ENCODE results near the gene MYORG. TPM values are rescaled to one million over a fixed set of nuclear protein-coding genes. Genes with fewer than 3 reads are reported as not detected.

Gene MYORG
- total RNA-seq, 1 donor = 1.3 TPM

GRCh38 chr9:34385561-34386230 is 9.0 kb upstream of the MYORG start:
- DNase-seq (ENCODE audit: low read depth in 2 of 3, low spot score in 2 of 3) = no peak

- DNase-seq (ENCODE audit: low read depth in 2 of 3, low spot score in 2 of 3) = no peak
These were observed 7.9 kb upstream of the MYORG start for GRCh38 chr9:34384368-34385165.

- DNase-seq (ENCODE audit: low read depth in 2 of 3, low spot score in 2 of 3) = no peak
These were observed 7.2 kb upstream of the MYORG start for GRCh38 chr9:34383904-34384303.

GRCh38 chr9:34382879-34383278 is 6.2 kb upstream of the MYORG start:
- DNase-seq (ENCODE audit: low read depth in 2 of 3, low spot score in 2 of 3) = no peak

- DNase-seq (ENCODE audit: low read depth in 2 of 3, low spot score in 2 of 3) = no peak
These were observed 5.4 kb upstream of the MYORG start for GRCh38 chr9:34382054-34382453.

- DNase-seq (ENCODE audit: low read depth in 2 of 3, low spot score in 2 of 3) = peak in 1 of 3 donors; percentile 65
These were observed 4.6 kb upstream of the MYORG start for GRCh38 chr9:34381323-34381722.

GRCh38 chr9:34380511-34381315 is 4.0 kb upstream of the MYORG start:
- DNase-seq (ENCODE audit: low read depth in 2 of 3, low spot score in 2 of 3) = peak; percentile 63 to 75 (median 73)

GRCh38 chr9:34380034-34380510 is 3.4 kb upstream of the MYORG start:
- peak in 1 of 3 donors; percentile 18 for DNase-seq (ENCODE audit: low read depth in 2 of 3, low spot score in 2 of 3)

GRCh38 chr9:34379334-34380033 is 2.8 kb upstream of the MYORG start:
- DNase-seq (ENCODE audit: low read depth in 2 of 3, low spot score in 2 of 3) = peak; percentile 81 to 91 (median 82)

GRCh38 chr9:34378376-34379060 is 1.8 kb upstream of the MYORG start:
- no peak for DNase-seq (ENCODE audit: low read depth in 2 of 3, low spot score in 2 of 3)

GRCh38 chr9:34377404-34377746 is 677 bp upstream of the MYORG start:
- peak in 1 of 3 donors; percentile 42 for DNase-seq (ENCODE audit: low read depth in 2 of 3, low spot score in 2 of 3)

GRCh38 chr9:34375901-34376595 is 650 bp downstream of the MYORG start:
- DNase-seq (ENCODE audit: low read depth in 2 of 3, low spot score in 2 of 3) = peak in 2 of 3 donors; percentile 76 to 90

- no peak for DNase-seq (ENCODE audit: low read depth in 2 of 3, low spot score in 2 of 3)
These were observed 1.7 kb downstream of the MYORG start for GRCh38 chr9:34374905-34375552.

- no peak for DNase-seq (ENCODE audit: low read depth in 2 of 3, low spot score in 2 of 3)
These were observed 2.4 kb downstream of the MYORG start for GRCh38 chr9:34374339-34374738.

GRCh38 chr9:34373749-34374148 is 2.9 kb downstream of the MYORG start:
- DNase-seq (ENCODE audit: low read depth in 2 of 3, low spot score in 2 of 3) = no peak

- DNase-seq (ENCODE audit: low read depth in 2 of 3, low spot score in 2 of 3) = no peak
These were observed 4.2 kb downstream of the MYORG start for GRCh38 chr9:34372467-34373011.

GRCh38 chr9:34371886-34372466 is 4.7 kb downstream of the MYORG start:
- no peak for DNase-seq (ENCODE audit: low read depth in 2 of 3, low spot score in 2 of 3)

Measured in hematopoietic multipotent progenitor cell (in vitro differentiated cells).